H1 (cell line): ENCODE data around the gene PSMD12. TPM values are rescaled to one million over a fixed set of nuclear protein-coding genes. Genes with fewer than 3 reads are reported as not detected.

Source experiments
- BACH1 ChIP-seq: IDR thresholded peaks from 2 replicates; pipeline ENCODE4 v1.6.1; 2012; ENCODE audit warnings: low read length, improper control_type of control experiment
- BRCA1 ChIP-seq: IDR thresholded peaks from 2 replicates; pipeline ENCODE4 v1.6.1; 2012; ENCODE audit warnings: low read depth, low read length, improper control_type of control experiment
- CTCF ChIP-seq, 3 experiments: IDR thresholded peaks; 1 replicate in 2 of 3; 2 replicates in 1 of 3; pipeline versions ENCODE4 v1.5.1 to v1.6.1; 2011; ENCODE audit warnings: low read length in 3 of 3, mild to moderate bottlenecking in 3 of 3, inconsistent platforms in 2 of 3, low read depth in 1 of 3, moderate library complexity in 1 of 3; ENCODE audit not compliant: insufficient read depth in 1 of 3; ENCODE audit errors: control extremely low read depth in 1 of 3
- E2F6 ChIP-seq: IDR thresholded peaks from 2 replicates; pipeline ENCODE4 v1.6.1; 2012; ENCODE audit warnings: inconsistent platforms
- FOSL1 ChIP-seq: IDR thresholded peaks from 2 replicates; pipeline ENCODE4 v1.6.1; 2011; ENCODE audit warnings: mild to moderate bottlenecking, low read depth, low read length, moderate library complexity; ENCODE audit not compliant: insufficient read depth
- POLR2AphosphoS5 ChIP-seq: IDR thresholded peaks from 2 replicates; pipeline ENCODE4 v1.6.1; 2011; ENCODE audit warnings: low read depth, low read length
- RAD21 ChIP-seq, 2 experiments: IDR thresholded peaks in 1 of 2; conservative IDR thresholded peaks in 1 of 2; 2 replicates each; pipeline ENCODE4 v1.6.1; 2011; ENCODE audit warnings: low read depth in 2 of 2, low read length in 2 of 2, improper control_type of control experiment in 1 of 2, inconsistent platforms in 1 of 2, mild to moderate bottlenecking in 1 of 2, moderate library complexity in 1 of 2
- TBP ChIP-seq: IDR thresholded peaks from 2 replicates; pipeline ENCODE4 v1.6.1; 2011; ENCODE audit warnings: low read depth, low read length, improper control_type of control experiment
- polyA plus RNA-seq, 7 experiments: library from polyadenylated mRNA; depleted of rRNA in 3 of 7; stranded (reverse) in 5 of 7; unstranded in 2 of 7; fragments of >200 nt in 5 of 7; fragments of 200-250 nt in 2 of 7; gene quantifications; 1 replicate in 5 of 7; 2 replicates in 1 of 7; 4 replicates in 1 of 7; pipeline versions ENCODE4 v1.2.1 to v1.2.3, GENCODE V29; 2011 to 2013; ENCODE audit warnings: missing spikeins in 2 of 7, mixed read lengths in 2 of 7
- total RNA-seq: library from RNA; stranded (reverse); fragmentation: NEBNext Ultra II Directional; extraction: Animal tissue kit (Norgen Biotek cat#: 25700); gene quantifications from 2 replicates; pipeline ENCODE4 v1.2.1, GENCODE V29; 2021

The PSMD12 gene
- total and polyA plus RNA-seq, 2 of the 8 experiments (the other 6 are each of a cell fraction or from before 2014, with no cell fraction given) = 14.0 to 82.4 TPM

GRCh38 chr17:67378454-67379250 is 12.3 kb upstream of the PSMD12 start (continued):
- TF ChIP-seq FOSL1 (peak; percentile 38; the same call in 1 of the 2 replicates), BRCA1 (no peak), CTCF (IDR thresholded peaks at IDR 0.05; ENCODE audit: control extremely low read depth in 1 of 3, insufficient read depth in 1 of 3, low read depth in 1 of 3, low read length in 3 of 3) (peak; percentile 71 to 98 (median 82)), POLR2AphosphoS5 (no peak; the same call in 1 of the 2 replicates), E2F6 (peak; percentile 54), BACH1 (no peak), TBP (peak; percentile 48; the same call in 1 of the 2 replicates), RAD21 (IDR thresholded peaks at IDR 0.05 in 1 of 2, conservative IDR thresholded peaks at IDR 0.05 in 1 of 2; ENCODE audit: low read depth in 2 of 2, low read length in 2 of 2) (peak; percentile 47 to 79)
